DOHH2 (cell line): ENCODE results near the gene DYRK1A.

Experiments used
- EZH2phosphoT487 ChIP-seq: fragments of 200-600 bp; sonication (generic); IDR thresholded peaks from 2 replicates; pipeline ENCODE4 v1.6.1; 2017; ENCODE audit warnings: borderline replicate concordance, mild to moderate bottlenecking, antibody characterized with exemption, low read length, moderate library complexity, mixed read lengths
- TF ChIP-seq, protein P1 (sequence below): fragments of 200-600 bp; sonication (generic); IDR thresholded peaks from one replicate; pipeline ENCODE4 v1.5.1; 2014; ENCODE audit warnings: antibody characterized with exemption, mild to moderate bottlenecking, low read depth, low read length; ENCODE audit not compliant: poor library complexity, severe bottlenecking

DNA sequence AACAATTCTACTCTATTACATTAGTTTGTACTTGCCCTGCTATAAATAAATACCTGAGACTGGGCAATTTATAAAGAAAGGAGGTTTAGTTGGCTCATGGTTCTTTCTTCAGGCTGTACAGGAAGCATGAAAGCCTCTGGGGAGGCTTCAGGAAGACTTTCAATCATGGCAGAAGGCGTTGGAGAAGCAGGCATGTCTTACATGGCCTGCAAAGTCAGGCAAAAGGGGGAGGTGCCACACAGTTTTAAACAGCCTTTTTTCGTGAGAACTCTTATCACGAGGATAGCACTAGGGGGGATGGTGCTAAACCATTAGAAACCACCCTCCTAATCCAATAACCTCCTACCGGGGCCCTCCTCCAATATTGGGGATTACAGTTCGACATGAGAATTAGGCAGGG is 102.9 kb downstream of the DYRK1A start:
- TF ChIP-seq, protein P1, sequence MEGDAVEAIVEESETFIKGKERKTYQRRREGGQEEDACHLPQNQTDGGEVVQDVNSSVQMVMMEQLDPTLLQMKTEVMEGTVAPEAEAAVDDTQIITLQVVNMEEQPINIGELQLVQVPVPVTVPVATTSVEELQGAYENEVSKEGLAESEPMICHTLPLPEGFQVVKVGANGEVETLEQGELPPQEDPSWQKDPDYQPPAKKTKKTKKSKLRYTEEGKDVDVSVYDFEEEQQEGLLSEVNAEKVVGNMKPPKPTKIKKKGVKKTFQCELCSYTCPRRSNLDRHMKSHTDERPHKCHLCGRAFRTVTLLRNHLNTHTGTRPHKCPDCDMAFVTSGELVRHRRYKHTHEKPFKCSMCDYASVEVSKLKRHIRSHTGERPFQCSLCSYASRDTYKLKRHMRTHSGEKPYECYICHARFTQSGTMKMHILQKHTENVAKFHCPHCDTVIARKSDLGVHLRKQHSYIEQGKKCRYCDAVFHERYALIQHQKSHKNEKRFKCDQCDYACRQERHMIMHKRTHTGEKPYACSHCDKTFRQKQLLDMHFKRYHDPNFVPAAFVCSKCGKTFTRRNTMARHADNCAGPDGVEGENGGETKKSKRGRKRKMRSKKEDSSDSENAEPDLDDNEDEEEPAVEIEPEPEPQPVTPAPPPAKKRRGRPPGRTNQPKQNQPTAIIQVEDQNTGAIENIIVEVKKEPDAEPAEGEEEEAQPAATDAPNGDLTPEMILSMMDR: no peak
- TF ChIP-seq EZH2phosphoT487: no peak
